ENCODE measurements around the gene ANKRD40CL.

Gene ANKRD40CL

GRCh38 chr17:50787106-50787505 lies 19.8 kb upstream of the ANKRD40CL start:
- DNase-seq (ENCODE audit: low read depth) = peak; percentile 11
- no peak for TF ChIP-seq CTCF (conservative IDR thresholded peaks at IDR 0.05; ENCODE audit: low read length)
- no peak overlapping the region for H3K4me3 ChIP-seq (ENCODE audit: low read length)

GRCh38 chr17:50785946-50786570 lies 18.7 kb upstream of the ANKRD40CL start:
- no peak overlapping the region for H3K4me3 ChIP-seq (ENCODE audit: low read length)
- TF ChIP-seq CTCF (conservative IDR thresholded peaks at IDR 0.05; ENCODE audit: low read length) = no peak
- DNase-seq (ENCODE audit: low read depth) = peak; percentile 51

- H3K4me3 ChIP-seq (ENCODE audit: low read length) = no peak overlapping the region
- TF ChIP-seq CTCF (conservative IDR thresholded peaks at IDR 0.05; ENCODE audit: low read length) = no peak
- DNase-seq (ENCODE audit: low read depth) = no peak
Observed at GRCh38 chr17:50785126-50785525, 17.8 kb upstream of the ANKRD40CL start.

- no peak overlapping the region for H3K4me3 ChIP-seq (ENCODE audit: low read length)
- no peak for TF ChIP-seq CTCF (conservative IDR thresholded peaks at IDR 0.05; ENCODE audit: low read length)
- no peak for DNase-seq (ENCODE audit: low read depth)
Observed at GRCh38 chr17:50783905-50784304, 16.6 kb upstream of the ANKRD40CL start.

GRCh38 chr17:50783193-50783660 lies 15.9 kb upstream of the ANKRD40CL start:
- TF ChIP-seq CTCF (conservative IDR thresholded peaks at IDR 0.05; ENCODE audit: low read length) = peak; percentile 97
- DNase-seq (ENCODE audit: low read depth) = peak; percentile 81
- H3K4me3 ChIP-seq (ENCODE audit: low read length) = no peak overlapping the region

GRCh38 chr17:50781167-50781566 lies 13.8 kb upstream of the ANKRD40CL start:
- no peak for DNase-seq (ENCODE audit: low read depth)
- TF ChIP-seq CTCF (conservative IDR thresholded peaks at IDR 0.05; ENCODE audit: low read length) = no peak
- H3K4me3 ChIP-seq (ENCODE audit: low read length) = peak overlapping the region; percentile 45

- no peak for TF ChIP-seq CTCF (conservative IDR thresholded peaks at IDR 0.05; ENCODE audit: low read length)
- no peak overlapping the region for H3K4me3 ChIP-seq (ENCODE audit: low read length)
- no peak for DNase-seq (ENCODE audit: low read depth)
Observed at GRCh38 chr17:50779747-50780353, 12.5 kb upstream of the ANKRD40CL start.

Measured in AG10803 (cell line).